Measurements from ENCODE around the gene SPEF1. TPM values are rescaled to one million over a fixed set of nuclear protein-coding genes. Genes with fewer than 3 reads are reported as not detected.
"Not testable (repeated sequence)": the region's sequence is repeated elsewhere in the genome, so short reads cannot be mapped to it uniquely, and the experiment has no call there.

Gene SPEF1
- 0.21 TPM in 1 of 2 replicates, not detected in the other for total RNA-seq (2014; rRNA removed; shearing (Covaris generic))

- peak; percentile 94 for DNase-seq (ENCODE audit: low spot score)
These were observed at the start of gene SPEF1 for GRCh38 chr20:3781153-3781910. TSS of gene SPEF1 (minus strand) at chr20:3781448. CDS start at chr20:3781287, 161 bp downstream.

DNA sequence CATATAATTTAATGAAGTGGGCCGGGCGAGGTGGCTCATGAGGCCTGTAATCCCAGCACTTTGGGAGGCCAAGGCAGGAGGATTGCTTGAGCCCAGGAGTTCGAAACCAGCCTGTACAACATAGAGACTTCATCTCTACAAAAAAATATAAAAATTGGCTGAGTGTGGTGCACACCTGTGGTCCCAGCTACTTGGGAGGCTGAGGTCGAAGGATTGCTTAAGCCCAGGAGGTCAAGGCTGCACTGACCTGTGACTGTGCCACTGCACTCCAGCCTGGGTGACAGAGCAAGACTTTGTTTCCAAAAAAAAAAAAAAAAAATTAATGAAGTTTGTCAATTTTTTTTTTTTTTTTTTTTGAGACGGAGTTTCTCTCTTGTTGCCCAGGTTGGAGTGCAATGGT, 48.6 kb upstream of the SPEF1 start:
- DNase-seq (ENCODE audit: low spot score): not testable (repeated sequence)

- DNase-seq (ENCODE audit: low spot score): no peak
These were observed 47.5 kb upstream of the SPEF1 start for GRCh38 chr20:3828798-3829197.

DNA sequence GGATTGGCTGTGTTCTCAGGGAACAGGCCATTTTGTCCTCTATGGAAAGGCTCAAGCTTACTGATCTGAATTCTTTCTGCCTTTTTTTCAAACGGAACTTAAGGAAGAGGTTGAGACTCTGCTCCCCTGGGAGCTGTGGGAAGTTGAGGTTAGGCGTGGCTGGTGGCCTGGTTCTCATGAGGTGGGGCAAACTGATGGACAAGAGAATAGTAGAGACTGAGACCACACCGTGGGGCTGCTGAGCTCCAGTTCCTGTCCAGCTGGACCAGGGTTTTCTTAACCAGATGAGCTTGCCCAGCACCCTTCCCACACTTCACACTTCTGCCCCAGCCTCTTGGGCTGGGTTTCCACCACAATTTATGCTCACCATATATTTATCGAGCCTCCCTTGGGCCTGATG, 45.2 kb upstream of the SPEF1 start:
- no peak for DNase-seq (ENCODE audit: low spot score)

GRCh38 chr20:3825526-3825925, 44.3 kb upstream of the SPEF1 start:
- DNase-seq (ENCODE audit: low spot score): no peak

DNA sequence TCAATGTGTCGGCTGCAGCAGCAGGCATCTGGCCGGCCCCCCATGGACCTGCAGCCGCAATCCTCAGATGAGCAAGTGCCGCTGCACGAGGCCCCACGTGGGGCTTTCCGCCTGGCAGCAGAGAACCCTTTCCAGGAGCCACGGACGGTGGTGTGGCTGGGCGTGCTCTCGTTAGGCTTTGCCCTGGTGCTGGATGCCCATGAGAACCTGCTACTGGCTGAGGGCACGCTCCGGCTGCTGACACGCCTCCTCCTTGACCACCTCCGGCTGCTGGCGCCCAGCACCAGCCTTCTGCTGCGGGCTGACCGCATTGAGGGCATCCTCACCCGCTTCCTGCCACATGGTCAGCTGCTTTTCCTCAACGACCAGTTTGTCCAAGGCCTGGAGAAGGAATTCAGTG, 42.6 kb upstream of the SPEF1 start:
- no peak for DNase-seq (ENCODE audit: low spot score)

DNA sequence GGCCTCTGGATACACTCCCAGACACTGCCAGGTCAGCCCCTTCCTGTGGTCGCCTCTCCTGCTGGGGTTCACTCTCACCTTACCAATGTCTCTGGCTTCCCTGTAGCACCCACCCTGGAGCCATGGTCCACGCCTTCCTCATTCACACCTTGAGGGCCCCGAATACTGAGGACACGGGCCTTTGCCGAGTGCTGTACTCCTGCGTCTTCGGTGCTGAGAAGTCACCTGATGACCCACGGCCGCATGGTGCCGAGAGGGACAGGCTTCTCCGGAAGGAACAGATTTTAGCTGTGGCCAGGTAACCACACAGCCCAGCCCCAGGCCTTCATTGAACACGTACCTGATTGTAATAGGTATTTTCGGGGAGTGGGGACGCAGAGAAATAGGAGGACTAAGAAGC, 40.7 kb upstream of the SPEF1 start:
- no peak for DNase-seq (ENCODE audit: low spot score)

- no peak for DNase-seq (ENCODE audit: low spot score)
These were observed 39.9 kb upstream of the SPEF1 start for GRCh38 chr20:3820901-3821727.

DNA sequence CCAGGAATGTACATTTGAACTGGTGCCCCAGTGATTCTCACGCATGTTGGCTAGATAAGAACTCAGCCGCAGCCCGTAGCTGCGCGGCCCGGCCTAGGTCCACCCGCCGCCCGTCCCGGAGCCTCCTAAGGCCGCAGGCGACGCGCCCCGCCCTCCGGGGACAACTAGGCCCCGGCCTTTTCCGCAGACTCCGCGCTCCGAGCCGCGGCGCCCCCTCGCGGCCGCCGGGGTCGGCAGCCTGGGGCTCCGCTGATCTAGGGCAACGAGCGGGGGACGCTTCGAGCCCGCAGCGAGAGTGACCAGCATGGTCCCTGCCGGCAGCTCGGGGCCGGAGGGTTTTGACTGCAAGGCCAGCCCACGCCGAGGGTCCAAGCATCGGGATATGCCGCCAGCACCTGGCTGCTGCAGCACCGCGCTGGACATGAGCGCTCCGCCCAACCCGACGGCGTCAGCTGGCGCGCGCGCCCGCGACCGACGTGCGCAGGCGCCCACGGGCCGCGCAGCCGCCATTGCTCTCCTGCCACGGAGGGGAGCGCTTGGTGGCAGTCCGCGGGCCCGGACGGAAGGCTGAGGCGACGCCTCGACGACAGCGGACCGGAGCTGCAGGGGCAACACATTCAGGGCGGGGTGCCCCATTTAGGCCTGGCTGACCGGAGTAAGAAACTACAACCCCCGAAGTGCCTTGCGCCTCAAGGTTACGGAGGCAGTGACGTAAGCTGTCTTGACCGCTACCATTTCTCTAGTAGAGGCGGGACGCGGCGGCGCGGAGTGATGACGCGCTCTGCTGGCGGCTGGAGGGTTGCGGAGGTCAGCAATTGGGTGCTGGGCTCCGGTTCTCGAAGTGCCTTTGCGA, 39.0 kb upstream of the SPEF1 start, which contains the start of gene AP5S1:
Gene AP5S1, plus strand, starts transcription at position 500 of the 853 bp plus-strand sequence. CDS start 1,571 bp downstream, outside the sequence.
- DNase-seq (ENCODE audit: low spot score): peak; percentile 95

DNA sequence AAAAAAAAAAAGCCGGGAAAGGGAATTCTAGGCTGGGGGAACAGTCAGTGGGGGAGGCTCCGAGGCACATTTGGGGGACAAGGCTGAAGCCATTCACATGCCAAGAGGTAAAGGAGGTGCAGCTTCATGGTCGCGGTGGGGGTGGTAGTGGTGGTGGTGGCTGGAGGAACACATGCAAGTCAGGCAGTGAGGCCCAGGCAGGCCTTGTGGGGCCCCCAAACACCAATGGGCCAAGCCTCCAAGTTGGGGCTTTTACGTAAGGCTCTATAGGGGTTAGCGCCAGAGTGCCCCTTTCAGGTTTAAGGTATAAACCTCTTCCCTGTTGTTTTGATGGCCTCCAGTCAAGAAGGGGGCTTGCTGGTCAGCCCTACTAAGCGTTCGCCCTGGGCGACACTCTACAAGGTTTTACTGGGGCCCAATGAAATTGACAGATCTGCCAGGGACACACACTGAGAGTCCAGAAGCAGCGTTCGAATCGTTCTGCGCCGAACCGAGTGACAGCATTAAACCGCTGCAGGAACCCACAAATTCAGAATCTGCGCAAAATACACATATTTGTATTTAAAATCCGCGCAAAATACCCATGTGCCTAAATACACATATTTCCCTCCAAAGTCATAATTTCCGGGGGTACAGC, 38.3 kb upstream of the SPEF1 start:
- DNase-seq (ENCODE audit: low spot score): no peak

GRCh38 chr20:3818155-3819151, 37.2 kb upstream of the SPEF1 start:
- DNase-seq (ENCODE audit: low spot score): peak; percentile 80

DNA sequence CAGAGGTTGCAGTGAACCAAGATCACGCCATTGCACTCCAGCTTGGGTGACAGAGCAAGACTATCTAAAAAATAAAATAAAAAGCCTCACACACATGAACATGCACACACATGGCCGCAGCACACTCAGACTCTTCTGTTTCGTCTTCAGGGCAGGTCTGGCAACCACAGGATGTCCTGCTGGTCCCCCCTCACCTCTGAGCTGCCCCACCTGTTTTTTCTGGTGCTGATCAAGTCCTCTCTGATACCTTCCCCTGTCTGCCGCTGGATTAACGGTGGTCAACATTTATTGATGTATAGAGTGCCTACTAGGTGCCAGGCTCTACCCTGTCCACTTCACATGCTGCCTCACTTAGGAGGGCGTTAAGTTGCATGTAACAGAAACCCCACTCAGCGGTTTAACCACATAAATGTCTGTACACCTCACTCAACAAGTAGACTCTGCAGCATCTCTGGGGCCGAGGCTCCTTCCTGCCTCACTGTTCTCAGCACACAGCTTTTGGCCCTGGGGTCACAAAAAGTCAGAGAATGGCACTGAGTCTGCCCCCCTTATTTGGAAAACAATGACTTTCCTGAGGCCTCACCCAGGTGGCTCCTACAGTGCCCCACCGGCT, 34.6 kb upstream of the SPEF1 start:
- no peak for DNase-seq (ENCODE audit: low spot score)

DNA sequence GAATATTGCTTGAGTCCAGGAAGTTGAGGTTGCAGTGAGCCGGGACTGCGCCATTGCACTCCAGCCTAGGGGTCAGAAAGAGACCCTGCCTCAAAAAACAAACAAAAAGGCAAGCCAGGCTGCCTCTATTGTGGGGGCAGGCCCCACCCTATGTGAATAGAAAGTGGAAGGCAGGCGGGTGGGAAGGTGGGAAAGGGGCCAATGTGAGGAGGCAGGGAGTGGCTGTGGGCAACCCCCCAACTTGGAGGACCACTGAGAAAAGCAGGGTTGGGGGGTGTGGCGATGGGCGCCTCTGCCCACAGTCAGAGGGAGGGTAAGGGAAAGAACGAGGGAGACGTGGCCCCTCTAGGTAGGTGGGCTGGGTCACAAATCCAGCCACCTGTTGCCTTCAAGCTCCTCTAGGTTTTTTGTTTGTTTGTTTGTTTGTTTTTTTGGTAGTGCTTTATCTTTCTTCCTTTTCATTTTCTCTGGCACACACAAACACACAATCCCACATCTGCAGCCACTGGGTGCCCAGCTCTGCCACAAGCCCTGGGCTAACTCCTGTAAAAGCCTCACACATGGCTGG, 33.8 kb upstream of the SPEF1 start:
- DNase-seq (ENCODE audit: low spot score): no peak

DNA sequence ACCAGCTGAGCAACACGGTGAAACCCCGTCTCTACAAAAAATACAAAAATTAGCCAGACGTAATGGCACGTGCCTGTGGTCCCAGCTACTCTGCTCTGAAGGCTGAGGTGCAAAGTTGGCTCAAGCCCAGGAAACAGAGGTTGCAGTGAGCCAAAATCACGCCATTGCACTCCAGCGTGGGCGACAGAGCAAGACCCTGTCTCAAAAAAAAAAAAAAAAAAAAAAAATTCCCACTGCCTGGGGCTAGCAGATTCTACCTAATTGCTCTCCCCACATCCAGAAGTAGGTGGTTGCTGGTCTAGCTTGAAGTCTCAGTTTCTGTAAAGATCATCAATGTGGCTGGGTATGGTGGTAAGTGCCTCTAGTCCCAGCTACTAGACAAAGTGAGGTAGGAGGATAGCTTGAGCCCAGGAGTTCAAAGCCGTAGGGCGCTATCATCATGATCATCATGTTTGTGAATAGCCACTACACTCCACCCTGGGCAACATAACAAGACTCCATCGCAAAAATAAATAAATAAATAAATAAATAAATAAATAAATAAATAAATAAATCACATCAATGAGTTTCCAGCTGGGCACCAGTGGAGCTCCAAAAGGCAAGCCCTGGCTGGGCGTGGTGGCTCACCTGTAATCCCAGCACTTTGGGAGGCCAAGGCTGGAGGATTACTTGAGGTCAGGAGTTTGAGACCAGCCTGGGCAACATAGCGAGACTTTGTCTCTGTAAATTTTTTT, 32.8 kb upstream of the SPEF1 start:
- DNase-seq (ENCODE audit: low spot score): no peak

- DNase-seq (ENCODE audit: low spot score): peak; percentile 3
These were observed 32.0 kb upstream of the SPEF1 start for GRCh38 chr20:3812975-3813847.

DNA sequence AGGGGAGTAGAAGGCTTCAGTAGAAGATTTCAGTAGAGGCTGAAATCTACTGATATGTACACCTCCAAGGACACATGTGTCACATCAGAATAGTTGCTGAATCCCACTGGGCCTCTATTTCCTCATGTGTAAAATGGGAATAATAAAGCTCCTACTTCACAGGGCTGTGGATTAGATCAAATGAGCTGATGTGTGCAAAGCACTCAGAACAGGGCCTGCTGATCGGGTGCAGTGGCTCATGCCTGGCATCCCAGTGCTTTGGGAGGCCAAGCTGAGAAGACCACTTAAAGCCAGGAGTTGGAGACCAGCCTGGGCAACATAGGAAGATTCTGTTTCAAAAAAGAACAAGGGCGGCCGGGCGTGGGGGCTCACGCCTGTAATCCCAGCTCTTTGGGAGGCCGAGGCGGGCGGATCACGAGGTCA, 31.0 kb upstream of the SPEF1 start:
- DNase-seq (ENCODE audit: low spot score): peak; percentile 2

- peak; percentile 97 for DNase-seq (ENCODE audit: low spot score)
These were observed 30.4 kb upstream of the SPEF1 start for GRCh38 chr20:3811467-3812258.
